Thyroid gland (tissue), 4 donors: ENCODE measurements around the gene SLC25A30. TPM values are rescaled to one million over a fixed set of nuclear protein-coding genes. Genes with fewer than 3 reads are reported as not detected.

Experiments used
- DNase-seq, 2 donors: peaks; one replicate each; pipeline ENCODE4 v3.0.0-alpha.2; 2019
- H3K27ac ChIP-seq, 3 donors: fragments of 200-600 bp; sonication (generic); 1 replicate in 2 of 3; 2 replicates in 1 of 3; pipeline ENCODE4 v1.5.1; 2016 to 2019; ENCODE audit warnings: mild to moderate bottlenecking in 1 of 3, moderate library complexity in 1 of 3
- H3K27me3 ChIP-seq: fragments of 200-600 bp; sonication (generic); one replicate; pipeline ENCODE4 v1.5.1; 2019
- H3K36me3 ChIP-seq, 2 donors: fragments of 200-600 bp; sonication (generic); one replicate each; pipeline ENCODE4 v1.5.1; 2016 to 2019
- H3K4me1 ChIP-seq, 2 donors: fragments of 200-600 bp; sonication (generic); one replicate each; pipeline ENCODE4 v1.5.1; 2017 to 2019
- H3K4me3 ChIP-seq, 3 donors: fragments of 200-600 bp; sonication (generic); replicated peaks in 1 of 3; 1 replicate in 2 of 3; 2 replicates in 1 of 3; pipeline ENCODE4 v1.5.1; 2016; ENCODE audit warnings: mild to moderate bottlenecking in 1 of 3
- H3K9me3 ChIP-seq: fragments of 200-600 bp; sonication (generic); one replicate; pipeline ENCODE4 v1.5.1; 2017
- POLR2A ChIP-seq, 2 donors: fragments of 450-650 bp; IDR thresholded peaks; one replicate each; pipeline ENCODE4 v1.6.1; 2017; ENCODE audit warnings: antibody characterized with exemption in 2 of 2, mild to moderate bottlenecking in 2 of 2, moderate library complexity in 1 of 2
- WGBS, 2 donors: methylation state at CpG; one replicate each; pipeline ENCODE4 v1.1.5; 2017; 5-methylcytosine and 5-hydroxymethylcytosine counted together
- intact Hi-C: fragments of 100-400 bp; cut with DNase I; formaldehyde crosslinking; loops from one replicate; pipeline ENCODE4 v1.15.1; 2023
- total RNA-seq, 4 donors: library from RNA; depleted of rRNA; stranded (reverse); fragments of >200 nt; gene quantifications; one replicate each; pipeline ENCODE4 v1.2.3, GENCODE V29; 2016
- TF ChIP-seq, protein P1 (sequence below), 6 experiments: fragments of 200-600 bp in 3 of 6; fragments of 450-650 bp in 3 of 6; sonication (generic) in 3 of 6; IDR thresholded peaks; one replicate each; pipeline ENCODE4 v1.5.1; 2016 to 2019; ENCODE audit warnings: antibody characterized with exemption in 6 of 6, mild to moderate bottlenecking in 2 of 6, inconsistent platforms in 1 of 6, moderate library complexity in 1 of 6

The SLC25A30 gene
- total RNA-seq, 4 donors from 2014 or later, result 11.3 to 16.1 (median 15.9) TPM

- Histone ChIP-seq H3K4me1 (peaks cover 4 to 16% of the 10 kb centered on the region in 2 donors), H3K27ac (no peak overlapping the region), H3K4me3 (no peak overlapping the region), H3K36me3 (no peaks in the 10 kb centered on the region), H3K9me3 (no peaks in the 10 kb centered on the region), H3K27me3 (no peaks in the 10 kb centered on the region)
- TF ChIP-seq, protein P1, sequence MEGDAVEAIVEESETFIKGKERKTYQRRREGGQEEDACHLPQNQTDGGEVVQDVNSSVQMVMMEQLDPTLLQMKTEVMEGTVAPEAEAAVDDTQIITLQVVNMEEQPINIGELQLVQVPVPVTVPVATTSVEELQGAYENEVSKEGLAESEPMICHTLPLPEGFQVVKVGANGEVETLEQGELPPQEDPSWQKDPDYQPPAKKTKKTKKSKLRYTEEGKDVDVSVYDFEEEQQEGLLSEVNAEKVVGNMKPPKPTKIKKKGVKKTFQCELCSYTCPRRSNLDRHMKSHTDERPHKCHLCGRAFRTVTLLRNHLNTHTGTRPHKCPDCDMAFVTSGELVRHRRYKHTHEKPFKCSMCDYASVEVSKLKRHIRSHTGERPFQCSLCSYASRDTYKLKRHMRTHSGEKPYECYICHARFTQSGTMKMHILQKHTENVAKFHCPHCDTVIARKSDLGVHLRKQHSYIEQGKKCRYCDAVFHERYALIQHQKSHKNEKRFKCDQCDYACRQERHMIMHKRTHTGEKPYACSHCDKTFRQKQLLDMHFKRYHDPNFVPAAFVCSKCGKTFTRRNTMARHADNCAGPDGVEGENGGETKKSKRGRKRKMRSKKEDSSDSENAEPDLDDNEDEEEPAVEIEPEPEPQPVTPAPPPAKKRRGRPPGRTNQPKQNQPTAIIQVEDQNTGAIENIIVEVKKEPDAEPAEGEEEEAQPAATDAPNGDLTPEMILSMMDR (IDR thresholded peaks at IDR 0.05), result peak; percentile 79 to 98 (median 92)
- no peak for TF ChIP-seq POLR2A (IDR thresholded peaks at IDR 0.05)
- WGBS, 2 donors, result 15 to 29% methylated on average over 11 to 30 of the region's 30 CpGs
- peak; percentile 67 to 80 for DNase-seq
- intact Hi-C loops, result loop anchor here (10.0 kb wide), 1 partner anchor 94 kb away; the partner anchor contains the start of gene COG3
Observed at GRCh38 chr13:45370922-45371406, 47.2 kb downstream of the SLC25A30 start.

GRCh38 chr13:45369116-45369515 is 49.1 kb downstream of the SLC25A30 start:
- no peak for DNase-seq
- Histone ChIP-seq H3K9me3 (no peaks in the 10 kb centered on the region), H3K27me3 (no peaks in the 10 kb centered on the region), H3K4me3 (no peak overlapping the region), H3K36me3 (no peaks in the 10 kb centered on the region), H3K4me1 (peaks cover 4 to 16% of the 10 kb centered on the region in 2 donors), H3K27ac (no peak overlapping the region)
- WGBS, 2 donors, result 94 to 97% methylated on average over 4 of the region's 4 CpGs
- TF ChIP-seq, protein P1 (IDR thresholded peaks at IDR 0.05), result no peak
- intact Hi-C loops, result no loop called here

DNA sequence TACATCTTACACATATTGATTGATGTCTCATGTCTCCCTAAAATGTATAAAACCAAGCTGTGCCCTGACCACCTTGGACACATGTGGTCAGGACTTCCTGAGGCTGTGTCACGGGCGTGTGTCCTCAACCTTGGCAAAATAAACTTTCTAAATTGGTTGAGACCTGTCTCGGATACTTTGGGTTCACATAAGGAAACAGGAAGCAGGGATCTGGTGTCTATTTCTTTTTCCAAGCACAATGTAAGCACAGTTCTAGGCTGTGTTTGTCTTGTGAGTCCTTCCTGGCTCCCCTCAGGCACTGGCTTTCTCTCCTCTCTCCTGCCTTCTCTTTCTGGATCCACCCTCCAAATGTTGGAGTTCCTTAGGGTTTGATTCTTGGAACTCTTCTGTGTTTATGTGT is 49.6 kb downstream of the SLC25A30 start:
- TF ChIP-seq, protein P1 (IDR thresholded peaks at IDR 0.05), result no peak
- no peak for TF ChIP-seq POLR2A (IDR thresholded peaks at IDR 0.05)
- peaks cover 4 to 16% of the 10 kb centered on the region in 2 donors for H3K4me1 ChIP-seq
- peak overlapping the region in 2 of 3 donors; percentile 31 to 35 for H3K27ac ChIP-seq
- no peak overlapping the region for H3K4me3 ChIP-seq
- WGBS, 2 donors, result 17 to 29% methylated on average over 3 of the region's 3 CpGs
- intact Hi-C loops, result no loop called here
- peak in 1 of 2 donors; percentile 31 for DNase-seq
- no peaks in the 10 kb centered on the region for H3K36me3 ChIP-seq
- H3K27me3 ChIP-seq, result no peaks in the 10 kb centered on the region
- no peaks in the 10 kb centered on the region for H3K9me3 ChIP-seq

- TF ChIP-seq, protein P1 (IDR thresholded peaks at IDR 0.05), result no peak
- no peak for TF ChIP-seq POLR2A (IDR thresholded peaks at IDR 0.05)
- no peaks in the 10 kb centered on the region for H3K27me3 ChIP-seq
- peak overlapping the region in 2 of 3 donors; percentile 31 to 35 for H3K27ac ChIP-seq
- intact Hi-C loops, result no loop called here
- H3K4me3 ChIP-seq, result no peak overlapping the region
- no peaks in the 10 kb centered on the region for H3K36me3 ChIP-seq
- DNase-seq, result no peak
- 80 to 84% methylated on average over 4 of the region's 4 CpGs for WGBS, 2 donors
- H3K9me3 ChIP-seq, result no peaks in the 10 kb centered on the region
- H3K4me1 ChIP-seq, result peaks cover 4 to 16% of the 10 kb centered on the region in 2 donors
Observed at GRCh38 chr13:45368005-45368404, 50.2 kb downstream of the SLC25A30 start.

DNA sequence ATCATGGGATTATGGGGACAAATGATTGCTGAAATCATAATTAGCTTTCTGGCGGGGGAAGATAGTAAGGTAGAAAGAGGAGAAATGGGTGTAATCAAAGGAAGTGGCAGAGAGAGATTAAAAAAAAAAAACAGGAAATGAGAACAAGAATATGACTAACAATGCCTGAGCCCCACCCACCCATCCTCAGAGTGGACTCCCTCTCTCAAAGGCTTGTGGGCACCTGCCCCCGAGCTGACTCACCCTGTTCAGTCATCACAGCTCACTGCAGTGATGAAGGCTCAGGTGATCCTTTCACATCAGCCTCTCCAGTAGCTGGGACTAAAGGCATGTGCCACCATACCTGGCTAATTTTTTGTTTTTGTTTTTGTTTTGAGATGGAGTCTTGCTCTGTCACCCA is 50.8 kb downstream of the SLC25A30 start:
- peak; percentile 43 to 54 for DNase-seq
- no peaks in the 10 kb centered on the region for H3K9me3 ChIP-seq
- H3K27ac ChIP-seq, result no peak overlapping the region
- no peaks in the 10 kb centered on the region for H3K36me3 ChIP-seq
- TF ChIP-seq, protein P1 (IDR thresholded peaks at IDR 0.05), result no peak
- TF ChIP-seq POLR2A (IDR thresholded peaks at IDR 0.05), result no peak
- no peak overlapping the region for H3K4me3 ChIP-seq
- intact Hi-C loops, result no loop called here
- peaks cover 4 to 16% of the 10 kb centered on the region in 2 donors for H3K4me1 ChIP-seq
- 60 to 73% methylated on average over 2 of the region's 2 CpGs for WGBS, 2 donors
- no peaks in the 10 kb centered on the region for H3K27me3 ChIP-seq
